DOHH2 (cell line): ENCODE measurements around the gene ADAM30.

Experiments used
- EZH2phosphoT487 ChIP-seq: fragments of 200-600 bp; sonication (generic); IDR thresholded peaks from 2 replicates; pipeline ENCODE4 v1.6.1; 2017; ENCODE audit warnings: borderline replicate concordance, mild to moderate bottlenecking, antibody characterized with exemption, low read length, moderate library complexity, mixed read lengths
- TF ChIP-seq, protein P1 (sequence below): fragments of 200-600 bp; sonication (generic); IDR thresholded peaks from one replicate; pipeline ENCODE4 v1.5.1; 2014; ENCODE audit warnings: antibody characterized with exemption, mild to moderate bottlenecking, low read depth, low read length; ENCODE audit not compliant: poor library complexity, severe bottlenecking

DNA sequence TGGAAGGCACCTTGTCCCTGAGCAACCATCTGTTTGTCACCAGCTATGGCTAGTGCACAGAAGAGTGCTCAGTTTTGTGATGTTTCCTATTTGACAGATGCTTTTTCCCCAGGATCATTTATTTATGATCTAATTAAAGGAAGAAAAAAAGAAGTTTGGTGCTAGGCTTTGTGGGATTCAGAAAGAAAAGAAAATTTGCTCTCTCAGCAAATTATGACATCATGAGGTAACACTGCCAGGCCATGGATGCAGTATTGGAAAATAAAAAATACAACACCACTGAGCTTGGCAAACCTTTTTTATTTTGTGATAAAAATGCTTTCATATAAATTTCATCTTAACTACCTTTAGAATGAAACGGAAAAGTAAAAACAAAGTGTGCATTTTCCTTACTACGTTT lies 15.5 kb upstream of the ADAM30 start:
- no peak for TF ChIP-seq EZH2phosphoT487
- TF ChIP-seq, protein P1, sequence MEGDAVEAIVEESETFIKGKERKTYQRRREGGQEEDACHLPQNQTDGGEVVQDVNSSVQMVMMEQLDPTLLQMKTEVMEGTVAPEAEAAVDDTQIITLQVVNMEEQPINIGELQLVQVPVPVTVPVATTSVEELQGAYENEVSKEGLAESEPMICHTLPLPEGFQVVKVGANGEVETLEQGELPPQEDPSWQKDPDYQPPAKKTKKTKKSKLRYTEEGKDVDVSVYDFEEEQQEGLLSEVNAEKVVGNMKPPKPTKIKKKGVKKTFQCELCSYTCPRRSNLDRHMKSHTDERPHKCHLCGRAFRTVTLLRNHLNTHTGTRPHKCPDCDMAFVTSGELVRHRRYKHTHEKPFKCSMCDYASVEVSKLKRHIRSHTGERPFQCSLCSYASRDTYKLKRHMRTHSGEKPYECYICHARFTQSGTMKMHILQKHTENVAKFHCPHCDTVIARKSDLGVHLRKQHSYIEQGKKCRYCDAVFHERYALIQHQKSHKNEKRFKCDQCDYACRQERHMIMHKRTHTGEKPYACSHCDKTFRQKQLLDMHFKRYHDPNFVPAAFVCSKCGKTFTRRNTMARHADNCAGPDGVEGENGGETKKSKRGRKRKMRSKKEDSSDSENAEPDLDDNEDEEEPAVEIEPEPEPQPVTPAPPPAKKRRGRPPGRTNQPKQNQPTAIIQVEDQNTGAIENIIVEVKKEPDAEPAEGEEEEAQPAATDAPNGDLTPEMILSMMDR = no peak
